K562 (cell line): ENCODE measurements around the gene HLA-DMB. TPM values are rescaled to one million over a fixed set of nuclear protein-coding genes. Genes with fewer than 3 reads are reported as not detected.

Experiments
- ATAC-seq: fragments of 200-7000 bp; cut with Tn5 transposase; 3 replicates; pipeline ENCODE4 v1.9.1; 2020; ENCODE audit warnings: moderate library complexity
- BruUV-seq: library from RNA; stranded (reverse); fragments of 400-500 nt; replicated peaks from 2 replicates; lab custom pipeline; 2021; lab: Mats Ljungman, UMichigan
- CTCF ChIA-PET: fragments of 300-600 bp; formaldehyde crosslinking; extraction: SDS; loops from one replicate; lab custom pipeline; 2021; ENCODE audit warnings: low intra/inter-chr PET ratio; lab: Yijun Ruan, JAX
- POLR2A ChIA-PET: fragments of 300-600, 350-650 bp; sonication (Branson Sonifier 250); formaldehyde crosslinking; extraction: SDS; loops from one replicate; lab custom pipeline; 2021; ENCODE audit warnings: antibody characterized with exemption, inconsistent platforms; lab: Yijun Ruan, JAX
- DNase-seq, 4 experiments: peaks; one replicate each; pipeline versions ENCODE4 v3.0.0 to v3.0.0-alpha.2; 2011 to 2018; ENCODE audit warnings: low spot score in 3 of 4, mixed read lengths in 3 of 4; ENCODE audit errors: extremely low read depth in 1 of 4
- FAIRE-seq: peaks from 2 replicates; lab custom pipeline; 2011; peaks lifted over from hg19 to GRCh38; lab: Jason Lieb, UNC
- H2AFZ ChIP-seq: 2 replicates; pipeline ENCODE4 v1.6.0; 2011; ENCODE audit warnings: low read depth, low read length, control low read depth, inconsistent platforms
- H3K27ac ChIP-seq: fragments of 200-600 bp; 3 replicates; pipeline ENCODE4 v1.8.0; 2011; ENCODE audit warnings: low read depth, mild to moderate bottlenecking, control low read depth, inconsistent platforms, low read length, moderate library complexity, mixed read lengths; ENCODE audit errors: extremely low read depth
- H3K27me3 ChIP-seq, 2 experiments: fragments of 300-600 bp in 1 of 2; 2 replicates in 1 of 2; 3 replicates in 1 of 2; pipeline versions ENCODE4 v1.6.0 to v1.8.0; 2011; ENCODE audit warnings: inconsistent platforms in 2 of 2, low read length in 2 of 2, mild to moderate bottlenecking in 1 of 2, mixed read lengths in 1 of 2, moderate library complexity in 1 of 2; ENCODE audit not compliant: control insufficient read depth in 2 of 2, insufficient read depth in 2 of 2
- H3K36me3 ChIP-seq: fragments of 300-600 bp; 3 replicates; pipeline ENCODE4 v1.8.0; 2011; ENCODE audit warnings: mild to moderate bottlenecking, low read length, inconsistent platforms; ENCODE audit not compliant: control insufficient read depth, insufficient read depth
- H3K4me1 ChIP-seq, 2 experiments: fragments of 200-600 bp in 1 of 2; replicated peaks in 1 of 2; 2 replicates in 1 of 2; 3 replicates in 1 of 2; pipeline versions ENCODE4 v1.5.1 to v1.8.0; 2011; ENCODE audit warnings: inconsistent platforms in 2 of 2, low read length in 2 of 2, mild to moderate bottlenecking in 1 of 2, mixed read lengths in 1 of 2, moderate library complexity in 1 of 2; ENCODE audit not compliant: control insufficient read depth in 2 of 2, insufficient read depth in 2 of 2
- H3K4me2 ChIP-seq: 2 replicates; pipeline ENCODE4 v1.6.1; 2011; ENCODE audit warnings: low read length, control low read depth, inconsistent platforms, mixed read lengths; ENCODE audit not compliant: insufficient read depth
- H3K4me3 ChIP-seq: fragments of 200-600 bp; sonication (generic), shearing (Covaris generic); 2 replicates; pipeline ENCODE4 v1.5.1; 2016; ENCODE audit warnings: control low read depth, inconsistent platforms
- H3K79me2 ChIP-seq: fragments of 200-600 bp; 3 replicates; pipeline ENCODE4 v1.8.0; 2011; ENCODE audit warnings: low read length, inconsistent platforms; ENCODE audit not compliant: control insufficient read depth, insufficient read depth
- H3K9ac ChIP-seq, 2 experiments: 2 replicates each; pipeline versions ENCODE4 v1.6.0 to v1.6.1; 2011; ENCODE audit warnings: low read depth in 2 of 2, low read length in 2 of 2, control low read depth in 1 of 2, inconsistent platforms in 1 of 2, mild to moderate bottlenecking in 1 of 2, mixed read lengths in 1 of 2; ENCODE audit not compliant: insufficient read depth in 1 of 2
- H3K9me1 ChIP-seq: one replicate; pipeline ENCODE4 v1.6.0; 2011; ENCODE audit warnings: inconsistent platforms, mild to moderate bottlenecking, low read length, moderate library complexity; ENCODE audit not compliant: control insufficient read depth, insufficient read depth
- H3K9me3 ChIP-seq: replicated peaks from 2 replicates; pipeline ENCODE4 v1.5.1; 2011; ENCODE audit warnings: low read depth, low read length, inconsistent platforms; ENCODE audit not compliant: control insufficient read depth, insufficient read depth
- H4K20me1 ChIP-seq: replicated peaks from 2 replicates; pipeline ENCODE4 v1.6.1; 2011; ENCODE audit warnings: low read length, inconsistent platforms, mixed read lengths; ENCODE audit not compliant: control insufficient read depth, insufficient read depth
- CREM ChIP-seq: IDR thresholded peaks from 2 replicates; pipeline ENCODE4 v1.6.1; 2014; ENCODE audit warnings: antibody characterized with exemption, low read depth
- CXXC5 ChIP-seq: fragments of 250-450 bp; sonication (Bioruptor Pico); IDR thresholded peaks from 2 replicates; pipeline ENCODE4 v1.8.0; 2022; ENCODE audit warnings: inconsistent platforms, mild to moderate bottlenecking, moderate library complexity
- GABPA ChIP-seq: fragments of 200-800 bp; sonication (Bioruptor generic); conservative IDR thresholded peaks from 2 replicates; pipeline ENCODE4 v1.6.1; 2016; ENCODE audit warnings: low read depth, missing genetic modification characterization, missing compliant biosample characterization
- NFYB ChIP-seq: IDR thresholded peaks from 2 replicates; pipeline ENCODE4 v1.6.1; 2011; ENCODE audit warnings: mild to moderate bottlenecking, moderate library complexity; ENCODE audit not compliant: insufficient read length; ENCODE audit errors: extremely low read depth
- PKNOX1 ChIP-seq: fragments of 450-650 bp; IDR thresholded peaks from 2 replicates; pipeline ENCODE4 v1.6.1; 2016
- SMAD4 ChIP-seq: fragments of 250-450 bp; sonication (Bioruptor Pico); conservative IDR thresholded peaks from 2 replicates; pipeline ENCODE4 v1.8.0; 2021; ENCODE audit warnings: inconsistent platforms, mild to moderate bottlenecking, moderate library complexity
- SP2 ChIP-seq: IDR thresholded peaks from 2 replicates; pipeline ENCODE4 v1.6.1; 2011; ENCODE audit warnings: mild to moderate bottlenecking, low read depth, low read length, moderate library complexity; ENCODE audit not compliant: poor library complexity, severe bottlenecking; ENCODE audit errors: extremely low read depth
- XRCC4 ChIP-seq: IDR thresholded peaks from one replicate; pipeline ENCODE4 v1.6.1; 2011; ENCODE audit not compliant: insufficient read depth, insufficient read length; ENCODE audit errors: extremely low read depth
- WGBS: fragments of 100-300 bp; shearing (Covaris generic); methylation state at CpG from one replicate; pipeline ENCODE4 v1.1.6; 2016; ENCODE audit warnings: low coverage, mixed read lengths; ENCODE audit not compliant: insufficient coverage; ENCODE audit errors: missing lambda C conversion rate; 5-methylcytosine and 5-hydroxymethylcytosine counted together
- in situ Hi-C: fragments of 300-500 bp; cut with MboI; formaldehyde crosslinking; loops from 4 replicates; pipeline ENCODE4 v1.15.0; 2018; ENCODE audit warnings: inconsistent platforms, mixed read lengths
- intact Hi-C: fragments of 100-400 bp; cut with micrococcal nuclease; formaldehyde crosslinking; loops from 2 replicates; pipeline ENCODE4 v1.14.2; 2022
- polyA plus RNA-seq, 8 experiments: library from polyadenylated mRNA; depleted of rRNA in 4 of 8; stranded (reverse) in 5 of 8; unstranded in 3 of 8; fragments of >200 nt; fragmentation: Nextera tagmentation in 2 of 8; fragmentation: Illumina TruSeq in 1 of 8; extraction: Ambion mirVana in 2 of 8; extraction: Trizol in 1 of 8; gene quantifications; 2 replicates each; pipeline versions ENCODE4 v1.2.1 to v1.2.3, GENCODE V29; 2011 to 2014; ENCODE audit warnings: inconsistent platforms in 1 of 8, missing spikeins in 1 of 8
- total RNA-seq, 7 experiments: library from RNA; depleted of rRNA in 6 of 7; stranded (reverse); fragments of >200 nt in 6 of 7; fragmentation: Illumina TruSeq in 2 of 7; extraction: Trizol in 2 of 7; gene quantifications; 2 replicates each; pipeline versions ENCODE4 v1.2.1 to v1.2.3, GENCODE V29; 2011 to 2021; ENCODE audit warnings: low replicate concordance in 1 of 7
- TF ChIP-seq, protein P1 (sequence below): fragments of 450-650 bp; formaldehyde crosslinking; IDR thresholded peaks from 2 replicates; pipeline ENCODE4 v1.4.0; 2020; ENCODE audit warnings: mild to moderate bottlenecking, moderate library complexity
- TF ChIP-seq, protein P2 (sequence below): fragments of 250-450 bp; sonication (Bioruptor Pico); IDR thresholded peaks from 2 replicates; pipeline ENCODE4 v1.8.0; 2022; ENCODE audit warnings: inconsistent platforms
- TF ChIP-seq, protein P3 (sequence below), 2 experiments: IDR thresholded peaks in 1 of 2; conservative IDR thresholded peaks in 1 of 2; 2 replicates each; pipeline ENCODE4 v1.6.1; 2016; ENCODE audit warnings: low read depth in 2 of 2, mild to moderate bottlenecking in 1 of 2, missing compliant biosample characterization in 1 of 2, missing genetic modification characterization in 1 of 2, moderate library complexity in 1 of 2

HLA-DMB gene
- total and polyA plus RNA-seq, 9 of the 15 experiments (the other 6 are each of a cell fraction or from before 2014, with no cell fraction given), result 0.38 TPM; not detected in 8

DNA sequence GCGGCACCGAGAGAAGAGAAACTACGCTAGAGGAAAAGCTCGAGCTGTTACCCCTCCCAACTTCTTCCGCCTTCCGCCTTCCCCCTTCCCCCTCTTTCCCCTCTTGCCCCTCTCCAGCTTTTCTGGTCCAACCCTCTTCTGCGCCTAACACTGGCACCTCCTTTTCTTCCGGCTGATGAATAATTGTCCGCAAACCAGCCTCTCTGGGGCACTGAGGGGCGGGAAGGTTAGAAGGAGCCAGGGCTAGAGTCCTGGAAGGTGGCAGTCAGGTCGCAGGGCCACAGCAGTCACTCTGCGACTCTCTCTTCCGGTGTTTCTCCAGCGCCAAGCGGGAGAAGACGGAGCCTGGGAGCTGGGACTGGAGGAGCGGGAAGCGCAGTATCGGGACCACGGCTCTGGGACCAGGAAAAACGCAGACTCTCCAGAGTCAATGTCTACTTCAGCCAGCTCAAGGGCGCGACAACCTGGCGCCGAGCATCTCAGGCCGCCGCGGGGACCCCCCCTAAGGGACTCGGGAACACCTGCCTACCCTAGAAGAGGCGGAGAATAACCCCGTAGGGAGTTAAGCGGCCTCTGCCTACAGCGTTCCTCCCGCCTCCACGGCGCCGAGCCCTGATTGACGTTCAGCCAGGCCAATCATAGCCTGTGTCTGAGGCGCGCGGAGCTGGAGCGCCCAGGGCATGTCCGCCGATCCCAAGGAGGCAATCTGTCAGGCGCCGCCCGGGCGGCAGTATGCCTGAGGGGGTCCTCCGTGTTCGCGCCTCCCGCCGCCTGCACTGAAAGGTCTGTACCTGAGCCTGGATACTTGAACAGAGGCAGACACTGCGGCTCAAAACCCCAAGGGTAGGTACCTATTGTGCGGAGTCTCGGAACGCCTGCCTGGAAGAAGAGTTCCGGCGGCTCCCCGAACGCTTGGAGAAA lies 46.5 kb downstream of the HLA-DMB start:
- Histone ChIP-seq H3K4me2 (no peak overlapping the region; the same call in 1 of the 2 replicates), H3K27ac (no peak overlapping the region), H3K4me3 (no peak overlapping the region), H3K4me1 (peaks cover 0 to 8% of the 10 kb centered on the region in 2 experiments; a peak in 2 of 5 replicates), H3K79me2 (no peaks in the 10 kb centered on the region), H3K27me3 (peaks cover 40 to 41% of the 10 kb centered on the region in 2 experiments), H4K20me1 (no peaks in the 10 kb centered on the region), H3K9me3 (no peaks in the 10 kb centered on the region), H3K9me1 (no peaks in the 10 kb centered on the region), H2AFZ (no peak overlapping the region; the same call in 1 of the 2 replicates), H3K9ac (no peak overlapping the region), H3K36me3 (no peaks in the 10 kb centered on the region)
- 16% methylated on average over 59 of the region's 61 CpGs for WGBS
- TF ChIP-seq PKNOX1, result peak; percentile 95
- no peak for TF ChIP-seq SMAD4 (CRISPR knock-in tag)
- TF ChIP-seq XRCC4, result no peak
- TF ChIP-seq SP2, result peak; percentile 40
- TF ChIP-seq CXXC5 (CRISPR knock-in tag), result peak; percentile 83
- TF ChIP-seq GABPA (tag), result 0 out of 2 replicates have a peak, but pooled peaks have one; percentile 13
- TF ChIP-seq, protein P1, sequence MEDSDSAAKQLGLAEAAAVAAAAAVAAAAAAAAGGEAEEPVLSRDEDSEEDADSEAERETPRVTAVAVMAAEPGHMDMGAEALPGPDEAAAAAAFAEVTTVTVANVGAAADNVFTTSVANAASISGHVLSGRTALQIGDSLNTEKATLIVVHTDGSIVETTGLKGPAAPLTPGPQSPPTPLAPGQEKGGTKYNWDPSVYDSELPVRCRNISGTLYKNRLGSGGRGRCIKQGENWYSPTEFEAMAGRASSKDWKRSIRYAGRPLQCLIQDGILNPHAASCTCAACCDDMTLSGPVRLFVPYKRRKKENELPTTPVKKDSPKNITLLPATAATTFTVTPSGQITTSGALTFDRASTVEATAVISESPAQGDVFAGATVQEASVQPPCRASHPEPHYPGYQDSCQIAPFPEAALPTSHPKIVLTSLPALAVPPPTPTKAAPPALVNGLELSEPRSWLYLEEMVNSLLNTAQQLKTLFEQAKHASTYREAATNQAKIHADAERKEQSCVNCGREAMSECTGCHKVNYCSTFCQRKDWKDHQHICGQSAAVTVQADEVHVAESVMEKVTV, result no peak
- TF ChIP-seq NFYB, result peak; percentile 29
- TF ChIP-seq, protein P2, sequence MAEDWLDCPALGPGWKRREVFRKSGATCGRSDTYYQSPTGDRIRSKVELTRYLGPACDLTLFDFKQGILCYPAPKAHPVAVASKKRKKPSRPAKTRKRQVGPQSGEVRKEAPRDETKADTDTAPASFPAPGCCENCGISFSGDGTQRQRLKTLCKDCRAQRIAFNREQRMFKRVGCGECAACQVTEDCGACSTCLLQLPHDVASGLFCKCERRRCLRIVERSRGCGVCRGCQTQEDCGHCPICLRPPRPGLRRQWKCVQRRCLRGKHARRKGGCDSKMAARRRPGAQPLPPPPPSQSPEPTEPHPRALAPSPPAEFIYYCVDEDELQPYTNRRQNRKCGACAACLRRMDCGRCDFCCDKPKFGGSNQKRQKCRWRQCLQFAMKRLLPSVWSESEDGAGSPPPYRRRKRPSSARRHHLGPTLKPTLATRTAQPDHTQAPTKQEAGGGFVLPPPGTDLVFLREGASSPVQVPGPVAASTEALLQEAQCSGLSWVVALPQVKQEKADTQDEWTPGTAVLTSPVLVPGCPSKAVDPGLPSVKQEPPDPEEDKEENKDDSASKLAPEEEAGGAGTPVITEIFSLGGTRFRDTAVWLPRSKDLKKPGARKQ (CRISPR knock-in tag), result no peak
- TF ChIP-seq, protein P3, sequence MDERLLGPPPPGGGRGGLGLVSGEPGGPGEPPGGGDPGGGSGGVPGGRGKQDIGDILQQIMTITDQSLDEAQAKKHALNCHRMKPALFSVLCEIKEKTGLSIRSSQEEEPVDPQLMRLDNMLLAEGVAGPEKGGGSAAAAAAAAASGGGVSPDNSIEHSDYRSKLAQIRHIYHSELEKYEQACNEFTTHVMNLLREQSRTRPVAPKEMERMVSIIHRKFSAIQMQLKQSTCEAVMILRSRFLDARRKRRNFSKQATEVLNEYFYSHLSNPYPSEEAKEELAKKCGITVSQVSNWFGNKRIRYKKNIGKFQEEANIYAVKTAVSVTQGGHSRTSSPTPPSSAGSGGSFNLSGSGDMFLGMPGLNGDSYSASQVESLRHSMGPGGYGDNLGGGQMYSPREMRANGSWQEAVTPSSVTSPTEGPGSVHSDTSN (CRISPR knock-in tag; IDR thresholded peaks at IDR 0.05; ENCODE audit: low read depth), result no peak
- TF ChIP-seq, protein P3 (tag; conservative IDR thresholded peaks at IDR 0.05; ENCODE audit: low read depth), result peak; percentile 73
- TF ChIP-seq CREM, result peak; percentile 9; the same call in 1 of the 2 replicates
- in situ Hi-C loops, result no loop called here
- intact Hi-C loops, result no loop called here
- ATAC-seq, result peak; percentile 91
- no TSS peak for BruUV-seq
- peak; percentile 32 to 83 (median 78) for DNase-seq
- ChIA-PET POLR2A (interaction anchor here (0.8 to 0.9 kb wide), 2 partner anchors 78 to 80 kb away, joined by 4 read pairs; no protein-coding TSS in a partner anchor), CTCF (no interaction called here)
- no peak for FAIRE-seq
